ENCODE measurements around the gene ADCY2.

The ADCY2 gene

DNA sequence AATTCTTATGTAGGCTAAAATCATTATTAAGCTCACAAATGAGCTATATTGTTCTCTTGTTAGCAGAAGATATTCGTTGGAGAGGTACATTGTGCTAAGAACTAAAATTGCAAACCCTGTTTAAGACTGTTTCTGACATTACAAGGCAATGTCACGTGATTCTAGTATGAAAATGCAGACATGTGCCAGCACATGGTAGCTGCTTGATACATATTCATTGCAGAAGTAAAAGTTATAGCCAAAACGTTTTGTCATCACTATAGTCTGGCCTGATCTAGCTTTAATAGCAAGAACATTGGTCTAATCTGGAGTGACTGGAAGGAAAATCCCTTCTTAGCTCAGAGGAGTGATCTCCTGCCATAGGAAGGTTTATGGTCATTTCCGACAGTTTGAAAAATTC, 310.3 kb downstream of the ADCY2 start:
- TF ChIP-seq, protein P1, sequence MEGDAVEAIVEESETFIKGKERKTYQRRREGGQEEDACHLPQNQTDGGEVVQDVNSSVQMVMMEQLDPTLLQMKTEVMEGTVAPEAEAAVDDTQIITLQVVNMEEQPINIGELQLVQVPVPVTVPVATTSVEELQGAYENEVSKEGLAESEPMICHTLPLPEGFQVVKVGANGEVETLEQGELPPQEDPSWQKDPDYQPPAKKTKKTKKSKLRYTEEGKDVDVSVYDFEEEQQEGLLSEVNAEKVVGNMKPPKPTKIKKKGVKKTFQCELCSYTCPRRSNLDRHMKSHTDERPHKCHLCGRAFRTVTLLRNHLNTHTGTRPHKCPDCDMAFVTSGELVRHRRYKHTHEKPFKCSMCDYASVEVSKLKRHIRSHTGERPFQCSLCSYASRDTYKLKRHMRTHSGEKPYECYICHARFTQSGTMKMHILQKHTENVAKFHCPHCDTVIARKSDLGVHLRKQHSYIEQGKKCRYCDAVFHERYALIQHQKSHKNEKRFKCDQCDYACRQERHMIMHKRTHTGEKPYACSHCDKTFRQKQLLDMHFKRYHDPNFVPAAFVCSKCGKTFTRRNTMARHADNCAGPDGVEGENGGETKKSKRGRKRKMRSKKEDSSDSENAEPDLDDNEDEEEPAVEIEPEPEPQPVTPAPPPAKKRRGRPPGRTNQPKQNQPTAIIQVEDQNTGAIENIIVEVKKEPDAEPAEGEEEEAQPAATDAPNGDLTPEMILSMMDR (IDR thresholded peaks at IDR 0.05; ENCODE audit: low read length, missing control alignments): no peak
- DNase-seq (ENCODE audit: low read depth): no peak
- H3K4me3 ChIP-seq (replicated peaks; ENCODE audit: low read depth, low read length): no peak overlapping the region

DNA sequence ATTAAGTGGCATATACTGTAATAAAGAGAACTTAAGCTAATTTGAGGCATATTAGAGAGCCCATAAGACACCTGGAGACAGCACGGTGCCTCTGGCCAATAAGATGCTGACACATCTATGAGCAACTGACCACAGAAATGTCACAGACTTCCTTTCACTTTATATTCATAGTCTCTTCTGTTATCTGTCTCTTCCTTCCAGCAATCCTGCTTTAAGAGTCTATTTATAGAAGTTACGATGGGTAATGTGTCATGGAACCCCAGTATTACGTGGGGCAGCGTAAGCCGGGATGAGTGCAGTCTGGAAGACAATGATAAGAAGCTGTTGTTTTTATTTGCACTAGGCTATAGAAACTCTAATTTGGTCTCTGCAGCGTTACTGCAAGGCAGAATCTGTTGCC, 318.2 kb downstream of the ADCY2 start:
- TF ChIP-seq, protein P1 (IDR thresholded peaks at IDR 0.05; ENCODE audit: low read length, missing control alignments): no peak
- H3K4me3 ChIP-seq (replicated peaks; ENCODE audit: low read depth, low read length): no peak overlapping the region
- no peak for DNase-seq (ENCODE audit: low read depth)

DNA sequence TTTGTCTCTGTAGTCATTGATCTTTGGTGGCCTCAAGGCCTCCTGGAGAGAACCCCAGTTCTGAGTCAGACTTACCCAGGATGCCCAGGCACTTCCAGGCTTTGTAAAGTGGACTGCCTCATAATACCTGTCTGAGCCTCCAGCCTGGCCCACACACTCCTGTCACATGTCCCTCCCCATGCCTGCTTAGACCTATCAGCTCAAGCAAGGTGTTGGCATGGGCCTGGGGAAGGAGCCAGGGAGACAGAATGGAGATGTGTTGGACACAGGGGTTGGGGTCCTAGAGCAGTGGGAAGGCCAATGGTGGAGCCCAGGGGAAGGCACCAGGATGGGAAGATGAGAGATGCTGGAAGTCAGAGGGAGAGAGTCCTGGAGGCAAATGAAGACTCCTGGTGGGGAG, 318.8 kb downstream of the ADCY2 start:
- no peak overlapping the region for H3K4me3 ChIP-seq (replicated peaks; ENCODE audit: low read depth, low read length)
- DNase-seq (ENCODE audit: low read depth): no peak
- TF ChIP-seq, protein P1 (IDR thresholded peaks at IDR 0.05; ENCODE audit: low read length, missing control alignments): no peak

DNA sequence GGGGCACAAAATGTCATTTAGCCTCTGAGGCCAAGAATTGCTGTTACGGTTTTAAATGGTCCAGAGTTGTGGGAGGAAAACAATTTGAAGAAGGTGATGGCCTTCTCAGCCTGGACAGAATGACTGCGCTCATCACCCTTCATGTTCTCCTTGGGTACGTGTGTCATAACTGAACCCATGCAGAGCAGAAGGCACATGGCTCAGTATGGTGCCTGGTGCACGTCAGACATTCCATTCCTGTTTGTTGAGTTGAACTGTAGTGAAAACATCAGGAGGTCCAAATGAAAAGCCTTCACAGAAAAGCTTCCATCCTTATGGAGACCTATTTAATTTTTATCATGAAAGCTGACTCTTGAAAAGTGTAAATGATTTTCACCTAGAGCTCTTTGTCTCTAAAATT, 321.8 kb downstream of the ADCY2 start:
- TF ChIP-seq, protein P1 (IDR thresholded peaks at IDR 0.05; ENCODE audit: low read length, missing control alignments): no peak
- no peak for DNase-seq (ENCODE audit: low read depth)
- H3K4me3 ChIP-seq (replicated peaks; ENCODE audit: low read depth, low read length): no peak overlapping the region

DNA sequence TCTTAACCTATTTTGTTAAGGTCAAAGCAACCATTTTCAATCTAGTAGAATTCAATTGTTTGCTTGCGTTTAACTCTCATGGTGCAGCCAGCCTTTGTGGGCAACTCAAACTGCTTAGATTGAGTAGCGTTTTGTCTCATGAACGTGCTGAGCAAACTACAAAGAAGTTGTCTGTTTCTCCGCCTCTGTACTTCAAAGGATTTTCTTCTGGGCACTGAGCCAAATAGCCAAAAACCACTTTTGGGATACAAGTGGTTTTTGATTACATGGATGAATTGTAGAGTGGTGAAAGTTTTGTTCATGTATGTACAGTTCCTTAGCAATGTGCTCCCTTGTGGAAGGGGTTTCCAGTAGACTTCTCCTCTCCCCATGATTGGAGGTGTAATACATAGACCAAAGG, 332.1 kb downstream of the ADCY2 start:
- H3K4me3 ChIP-seq (replicated peaks; ENCODE audit: low read depth, low read length): no peak overlapping the region
- TF ChIP-seq, protein P1 (IDR thresholded peaks at IDR 0.05; ENCODE audit: low read length, missing control alignments): no peak
- no peak for DNase-seq (ENCODE audit: low read depth)

DNA sequence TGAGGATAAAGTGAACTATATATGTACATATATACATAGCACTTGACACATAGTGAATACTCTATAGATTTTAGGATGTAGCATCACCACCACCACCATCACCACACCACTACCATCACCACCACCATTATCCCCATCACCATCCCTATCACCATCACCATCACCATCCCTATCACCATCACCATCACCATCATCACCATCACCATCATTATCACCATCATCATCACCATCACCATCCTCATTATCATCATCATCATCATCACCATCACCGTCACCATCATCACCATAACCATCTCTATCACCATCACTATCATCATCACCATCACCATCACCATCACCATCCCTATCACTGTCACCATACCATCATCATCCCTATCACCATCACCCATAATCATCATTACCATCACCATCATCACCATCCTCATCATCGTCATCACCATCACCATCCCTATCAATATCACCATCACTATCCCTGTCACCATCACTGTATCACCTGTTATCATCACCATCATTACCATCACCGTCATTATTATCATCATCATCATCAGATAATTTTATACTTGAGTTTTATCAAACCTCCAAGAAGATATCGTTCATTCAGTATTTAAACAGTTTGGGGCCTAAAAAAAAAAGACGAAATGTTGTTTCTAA, 345.6 kb downstream of the ADCY2 start:
- H3K4me3 ChIP-seq (replicated peaks; ENCODE audit: low read depth, low read length): no peak overlapping the region
- TF ChIP-seq, protein P1 (IDR thresholded peaks at IDR 0.05; ENCODE audit: low read length, missing control alignments): no peak
- no peak for DNase-seq (ENCODE audit: low read depth)

DNA sequence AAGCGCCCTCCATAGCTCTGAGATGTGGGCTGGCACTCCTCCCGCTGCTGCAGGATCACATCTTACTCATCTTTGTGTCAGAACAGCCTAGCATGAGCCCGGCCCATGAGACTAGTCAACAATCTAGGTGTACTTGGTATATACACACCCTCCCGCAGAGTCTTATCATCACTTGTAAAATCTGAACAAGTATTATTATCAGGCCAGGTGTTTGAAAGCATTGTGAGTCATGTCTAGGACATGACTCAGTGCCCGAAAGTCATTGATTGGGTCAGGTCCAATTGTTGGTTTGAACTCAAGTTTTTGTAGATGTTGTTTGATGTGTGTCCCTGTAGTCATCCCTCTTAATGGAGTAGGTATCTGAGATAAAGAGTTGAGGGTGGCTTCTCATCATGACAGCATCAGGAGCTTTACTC, 346.3 kb downstream of the ADCY2 start:
- TF ChIP-seq, protein P1 (IDR thresholded peaks at IDR 0.05; ENCODE audit: low read length, missing control alignments): no peak
- H3K4me3 ChIP-seq (replicated peaks; ENCODE audit: low read depth, low read length): no peak overlapping the region
- no peak for DNase-seq (ENCODE audit: low read depth)
